ENCODE measurements around the gene EDC3. TPM values are rescaled to one million over a fixed set of nuclear protein-coding genes. Genes with fewer than 3 reads are reported as not detected.
A peak's percentile ranks its signal among the peaks of the same experiment; 100 is the strongest.

The EDC3 gene
- total and polyA plus RNA-seq, 2 experiments from 2014 or later: 13.8 to 26.5 TPM

GRCh38 chr15:74616996-74617395 lies 78.8 kb downstream of the EDC3 start:
- H3K27me3 ChIP-seq (ENCODE audit: insufficient read depth): peaks cover 9% of the 10 kb centered on the region; the same call in 1 of the 2 replicates
- H3K4me3 Mint-ChIP-seq: peak overlapping the region; percentile 90
- H3K27ac ChIP-seq (ENCODE audit: low read depth): no peak overlapping the region
- H3K27me3 Mint-ChIP-seq (ENCODE audit: insufficient read depth, low read depth, poor library complexity): peaks cover 30% of the 10 kb centered on the region
- H3K9me3 Mint-ChIP-seq: no peaks in the 10 kb centered on the region; the same call in 2 of the 3 replicates
- no peak for TF ChIP-seq NANOG (IDR thresholded peaks at IDR 0.05; ENCODE audit: borderline replicate concordance)
- no peak for TF ChIP-seq ZNF462 (CRISPR knock-in tag; IDR thresholded peaks at IDR 0.05)
- no peak for TF ChIP-seq CREB1 (CRISPR knock-in tag; IDR thresholded peaks at IDR 0.05; ENCODE audit: low read depth)
- no peak for TF ChIP-seq CTCF (conservative IDR thresholded peaks at IDR 0.05; ENCODE audit: low read depth in 2 of 2)
- TF ChIP-seq EZH2phosphoT487 (IDR thresholded peaks at IDR 0.05; ENCODE audit: unreplicated experiment): no peak
- TF ChIP-seq ETS1 (IDR thresholded peaks at IDR 0.05): no peak
- peaks cover 22% of the 10 kb centered on the region for H4K20me1 ChIP-seq (replicated peaks; ENCODE audit: insufficient read depth)
- H3K9me2 ChIP-seq (ENCODE audit: insufficient read depth): no peaks in the 10 kb centered on the region
- H3K4me1 ChIP-seq (ENCODE audit: insufficient read depth): peaks cover 11% of the 10 kb centered on the region
- H3K4me2 ChIP-seq: peak overlapping the region; percentile 84
- H3K79me2 ChIP-seq (replicated peaks; ENCODE audit: insufficient read depth): peaks cover 29% of the 10 kb centered on the region
- H3K4me3 ChIP-seq: peak overlapping the region; percentile 96
- peaks cover 23% of the 10 kb centered on the region for H3F3A ChIP-seq (replicated peaks; ENCODE audit: low read depth)
- ATAC-seq: no peak
- DNase-seq (ENCODE audit: low spot score): no peak
- H3K36me3 Mint-ChIP-seq (ENCODE audit: low read depth): peaks cover 29% of the 10 kb centered on the region
- peaks cover 26% of the 10 kb centered on the region for H3K4me1 Mint-ChIP-seq
- H3K27ac Mint-ChIP-seq: no peak overlapping the region
- 0 out of 2 replicates have a peak, but pooled peaks cover 9% of the 10 kb centered on the region for H3K36me3 ChIP-seq (ENCODE audit: insufficient read depth)
- H2AFZ ChIP-seq: no peak overlapping the region

Data from GM23338 (cell line).